IPS-NIHi7 (cell line): ENCODE measurements around the gene MED12L.
"Not testable (repeated sequence)": the region's sequence is repeated elsewhere in the genome, so short reads cannot be mapped to it uniquely, and the experiment has no call there.

Experiments used
- DNase-seq: peaks from one replicate; pipeline ENCODE4 v3.0.0; 2012; ENCODE audit warnings: mixed read lengths; ENCODE audit errors: extremely low spot score

MED12L gene

GRCh38 chr3:151213151-151213550 is 127.7 kb downstream of the MED12L start:
- DNase-seq = no peak

GRCh38 chr3:151213881-151214280 is 128.4 kb downstream of the MED12L start:
- no peak for DNase-seq

DNA sequence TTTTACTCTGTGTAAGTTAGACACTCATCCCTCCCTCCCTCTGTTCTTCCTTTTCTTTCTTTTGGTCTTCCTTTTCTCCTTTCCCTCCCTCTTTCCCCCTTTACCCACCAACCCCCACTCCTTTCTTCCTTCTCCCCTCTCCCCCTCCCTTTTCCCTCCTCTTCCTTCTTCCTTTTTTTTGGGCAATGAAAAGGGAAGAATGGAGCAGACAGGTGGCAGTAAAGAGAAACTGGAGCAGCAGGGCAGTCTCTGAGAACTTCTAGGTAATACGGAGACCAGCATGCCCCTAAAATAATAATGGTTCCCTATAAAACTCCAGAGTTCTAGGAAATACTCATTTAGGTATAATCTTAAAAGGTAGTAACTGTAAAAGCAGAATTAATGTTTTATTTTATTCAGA is 129.0 kb downstream of the MED12L start:
- DNase-seq = no peak

DNA sequence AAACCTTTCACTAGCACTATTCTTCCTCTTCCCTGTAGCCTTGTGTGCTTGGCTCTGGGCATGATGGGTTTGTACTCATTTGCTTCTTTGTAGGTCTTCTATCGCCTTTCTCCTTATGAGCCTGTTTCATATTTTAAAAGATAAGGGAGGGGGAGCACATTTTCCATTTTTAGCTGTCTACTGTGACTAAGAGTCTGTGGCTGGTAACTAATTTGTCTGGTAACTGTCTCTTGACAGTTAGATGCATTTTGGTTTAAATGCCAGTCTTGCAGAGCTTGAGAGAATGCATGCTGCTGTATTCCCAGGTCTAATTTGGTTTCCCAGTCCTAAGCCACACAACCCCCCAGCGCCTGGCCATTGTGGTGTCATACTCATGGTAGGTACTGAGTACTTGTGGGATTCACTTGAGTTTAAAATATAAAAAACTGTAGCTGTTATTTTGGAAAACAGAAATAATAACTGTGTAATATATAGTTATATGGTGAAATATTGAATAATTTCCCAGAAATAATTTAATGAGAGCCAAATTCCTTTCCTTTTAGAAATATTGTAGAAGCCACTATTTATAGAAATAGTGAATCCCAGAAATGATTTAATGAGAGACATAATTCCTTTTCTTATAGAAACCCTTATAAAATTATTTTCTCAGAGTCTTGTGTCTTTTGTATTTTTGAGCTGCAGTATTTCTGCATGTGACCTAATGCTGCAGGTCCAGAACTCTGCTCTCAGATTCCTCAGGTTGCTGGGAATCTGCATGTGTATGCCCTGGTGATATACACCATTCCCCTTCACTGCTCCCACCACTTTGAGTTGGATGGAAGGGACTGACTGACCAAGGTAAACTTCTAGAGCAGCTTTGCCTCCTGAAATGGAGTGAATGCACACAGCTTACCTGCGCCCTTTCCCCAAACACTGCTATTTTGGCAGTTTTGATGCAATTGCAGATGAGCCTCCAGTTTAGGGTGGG is 131.5 kb downstream of the MED12L start:
- no peak for DNase-seq

- DNase-seq = no peak
These were observed 132.7 kb downstream of the MED12L start for GRCh38 chr3:151218136-151218535.

- DNase-seq = no peak
These were observed 133.6 kb downstream of the MED12L start for GRCh38 chr3:151219056-151219455.

DNA sequence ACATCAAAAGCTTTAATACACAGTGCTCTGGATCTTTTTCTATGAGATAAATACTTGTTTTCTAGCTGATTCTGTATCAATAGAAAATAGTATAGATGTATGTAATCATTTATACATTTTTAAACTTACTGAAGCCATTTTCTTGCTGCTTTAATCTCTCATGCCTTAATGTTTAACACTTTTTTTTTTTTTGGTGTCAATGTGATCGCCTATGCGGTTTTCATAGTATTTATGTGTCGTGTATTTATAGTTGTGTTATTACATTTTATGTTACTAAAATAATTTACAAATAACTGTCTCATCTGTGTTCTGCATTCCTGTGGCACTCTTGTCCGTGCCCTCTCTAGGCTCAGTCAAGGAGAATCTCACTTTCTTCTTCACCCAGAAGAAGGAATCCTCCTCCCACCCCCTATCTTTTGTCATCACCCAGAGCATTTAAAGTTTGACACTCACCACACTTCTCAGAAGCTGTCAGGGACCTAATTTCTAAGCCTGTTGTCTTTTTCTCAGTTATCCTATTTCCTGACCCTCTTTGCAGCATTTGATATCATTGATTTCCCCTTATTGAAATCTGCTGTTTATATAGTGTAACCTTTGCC is 138.9 kb downstream of the MED12L start:
- no peak for DNase-seq

- no peak for DNase-seq
These were observed 139.8 kb downstream of the MED12L start for GRCh38 chr3:151225040-151225975.

GRCh38 chr3:151226088-151226563 is 140.7 kb downstream of the MED12L start:
- DNase-seq = no peak

GRCh38 chr3:151226825-151227224 is 141.4 kb downstream of the MED12L start:
- no peak for DNase-seq

GRCh38 chr3:151227266-151227806 is 141.9 kb downstream of the MED12L start:
- no peak for DNase-seq

DNA sequence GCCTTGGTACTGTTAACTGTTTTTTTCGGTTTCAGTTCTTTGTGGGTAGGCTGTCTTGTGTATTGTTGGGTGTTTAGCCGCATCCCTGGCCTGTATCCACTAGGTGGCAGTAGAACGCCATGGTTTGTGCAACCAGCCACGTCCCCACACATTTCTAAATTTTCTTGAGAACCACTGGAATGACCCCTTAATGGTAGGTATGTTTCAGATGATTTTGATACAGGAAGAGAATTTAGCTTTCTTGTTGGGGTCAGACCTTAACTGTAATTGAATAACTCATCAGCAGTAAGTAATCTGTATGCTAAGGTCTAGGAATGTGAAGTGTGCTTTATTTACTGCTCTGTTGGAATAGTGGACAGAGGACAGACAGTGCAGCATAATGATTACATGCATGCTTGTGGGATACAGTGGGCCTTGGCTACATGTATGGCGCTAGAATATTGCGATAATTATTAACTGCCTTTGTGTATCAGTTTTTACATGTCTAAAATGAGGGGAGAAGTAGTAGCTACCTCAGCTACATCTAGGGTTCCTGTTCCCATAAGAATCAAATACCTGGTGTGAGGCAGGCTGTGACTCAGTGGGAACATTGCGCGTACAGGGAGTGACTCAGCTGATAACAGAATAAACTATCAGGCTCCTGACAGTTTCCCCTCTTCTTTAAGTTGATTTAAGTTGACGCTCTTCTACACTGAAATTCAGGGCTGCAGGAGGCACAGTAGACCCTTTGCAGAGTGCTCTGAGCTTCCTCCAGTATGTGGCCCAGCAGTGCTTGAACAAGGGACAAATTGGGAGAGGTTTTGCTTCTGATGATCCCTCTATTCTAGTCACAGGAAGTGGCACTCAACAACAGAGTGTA is 142.6 kb downstream of the MED12L start:
- peak; percentile 80 for DNase-seq

DNA sequence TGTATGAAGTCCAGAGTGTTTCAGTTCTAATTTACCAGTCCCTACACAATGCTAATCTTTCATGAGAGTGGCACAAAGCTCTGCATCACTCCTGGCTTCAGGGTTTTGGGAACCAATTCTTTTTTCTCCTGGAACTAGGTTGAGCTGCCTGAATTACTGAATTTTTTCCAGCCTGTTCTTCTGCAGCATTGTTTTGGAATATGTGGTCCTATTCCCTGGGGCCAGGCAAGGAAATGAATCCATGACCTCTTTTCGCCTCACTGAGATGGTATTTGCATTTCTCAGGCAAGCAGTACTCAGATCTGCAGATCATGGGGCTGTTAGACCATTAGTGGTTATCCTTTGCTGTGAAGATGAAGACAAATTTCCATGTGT is 143.2 kb downstream of the MED12L start:
- DNase-seq = no peak

- DNase-seq = no peak
These were observed 145.2 kb downstream of the MED12L start for GRCh38 chr3:151230646-151231045.

GRCh38 chr3:151232403-151232802 is 146.9 kb downstream of the MED12L start:
- DNase-seq = not testable (repeated sequence)

DNA sequence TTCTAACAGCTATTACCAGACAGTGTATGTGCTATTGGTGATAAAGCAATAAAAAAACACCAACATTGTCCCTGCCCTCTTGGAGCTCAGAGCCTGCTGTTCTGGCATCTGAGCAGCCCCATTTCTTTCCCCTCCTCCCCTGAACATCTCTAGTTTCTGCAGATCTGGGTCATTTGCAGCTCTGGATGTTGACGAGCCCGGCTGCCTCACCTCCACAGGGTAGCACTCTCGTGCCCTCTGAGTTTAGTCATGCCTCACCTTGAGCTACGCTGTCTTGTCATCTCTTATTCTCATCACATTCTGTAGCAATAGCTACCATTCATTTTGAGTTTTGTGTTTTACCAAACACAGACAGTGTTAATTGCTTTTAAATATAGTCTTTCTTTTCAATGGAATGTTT is 147.5 kb downstream of the MED12L start:
- DNase-seq = no peak

GRCh38 chr3:151234825-151235224 is 149.4 kb downstream of the MED12L start:
- DNase-seq = no peak

- no peak for DNase-seq
These were observed 150.9 kb downstream of the MED12L start for GRCh38 chr3:151236316-151236715.

DNA sequence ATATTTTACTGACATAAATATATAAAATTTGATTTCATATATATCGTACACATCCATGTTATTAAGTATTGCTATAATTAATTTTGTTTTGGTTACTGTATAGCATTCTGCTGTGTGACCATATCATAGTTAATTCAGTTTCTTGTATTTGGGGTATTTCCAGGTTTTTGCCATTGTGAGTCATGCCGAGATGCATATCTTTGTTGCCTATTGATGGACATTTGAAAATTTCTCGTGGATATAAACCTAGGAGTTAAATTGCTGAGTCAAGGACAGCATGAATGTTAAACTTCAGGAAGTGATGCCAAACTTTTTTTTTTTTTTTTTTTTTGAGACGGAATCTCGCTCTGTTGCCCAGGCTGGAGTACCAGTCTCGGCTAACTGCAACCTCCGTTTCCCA is 151.3 kb downstream of the MED12L start:
- no peak for DNase-seq

DNA sequence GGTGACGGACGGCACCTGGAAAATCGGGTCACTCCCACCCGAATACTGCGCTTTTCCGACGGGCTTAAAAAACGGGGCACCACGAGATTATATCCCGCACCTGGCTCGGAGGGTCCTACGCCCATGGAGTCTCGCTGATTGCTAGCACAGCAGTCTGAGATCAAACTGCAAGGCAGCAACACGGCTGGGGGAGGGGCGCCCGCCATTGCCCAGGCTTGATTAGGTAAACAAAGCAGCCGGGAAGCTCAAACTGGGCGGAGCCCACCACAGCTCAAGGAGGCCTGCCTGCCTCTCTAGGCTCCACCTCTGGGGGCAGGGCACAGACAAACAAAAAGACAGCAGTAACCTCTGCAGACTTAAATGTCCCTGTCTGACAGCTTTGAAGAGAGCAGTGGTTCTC is 156.5 kb downstream of the MED12L start:
- DNase-seq = not testable (repeated sequence)
